Hepatocyte (in vitro differentiated cells): Measurements from ENCODE around the gene GALE.

Experiments
- EZH2 ChIP-seq: fragments of 200-600 bp; sonication (generic); IDR thresholded peaks from 2 replicates; pipeline ENCODE4 v1.6.1; 2016; ENCODE audit warnings: antibody characterized with exemption, mild to moderate bottlenecking, borderline replicate concordance
- TF ChIP-seq, protein P1 (sequence below): fragments of 200-600 bp; sonication (generic); IDR thresholded peaks from 2 replicates; pipeline ENCODE4 v1.5.1; 2016; ENCODE audit warnings: antibody characterized with exemption, mild to moderate bottlenecking; ENCODE audit not compliant: poor library complexity

DNA sequence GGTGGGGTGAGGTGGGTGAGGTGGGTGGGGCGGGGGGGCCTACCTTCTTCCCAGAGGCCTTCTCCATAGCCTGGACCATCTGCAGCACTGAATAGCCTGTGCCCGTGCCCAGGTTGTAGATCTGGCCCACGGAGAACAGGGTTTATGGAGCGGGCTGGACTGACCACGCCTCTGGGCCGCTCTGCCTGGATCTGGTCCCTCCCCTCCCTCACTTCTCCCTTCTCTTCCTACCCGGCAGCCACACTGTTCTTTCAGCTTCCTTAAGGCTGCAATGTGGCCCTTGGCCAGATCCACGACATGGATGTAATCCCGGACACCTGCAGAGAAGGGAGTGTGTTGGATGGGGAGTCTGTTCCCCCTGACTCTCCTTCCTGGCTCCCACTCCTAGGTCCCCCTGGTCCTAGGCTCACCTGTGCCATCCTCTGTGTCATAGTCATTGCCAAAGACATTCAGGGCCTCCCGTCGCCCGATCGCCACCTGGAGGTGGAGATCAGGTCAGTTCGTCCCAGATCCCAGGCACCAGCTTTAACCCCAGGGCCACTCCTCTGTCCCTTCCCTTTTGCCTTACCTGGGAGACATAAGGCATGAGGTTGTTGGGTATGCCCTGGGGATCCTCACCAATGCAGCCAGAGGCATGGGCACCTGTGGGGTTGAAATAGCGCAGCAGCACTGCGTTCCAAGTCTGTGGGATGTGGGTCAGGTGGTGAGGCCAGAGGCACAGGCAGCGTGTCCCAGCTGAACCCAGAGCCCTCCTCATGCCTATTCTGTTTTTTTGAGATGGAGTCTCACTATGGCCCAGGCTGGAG, 3.9 kb downstream of the GALE start:
- TF ChIP-seq, protein P1, sequence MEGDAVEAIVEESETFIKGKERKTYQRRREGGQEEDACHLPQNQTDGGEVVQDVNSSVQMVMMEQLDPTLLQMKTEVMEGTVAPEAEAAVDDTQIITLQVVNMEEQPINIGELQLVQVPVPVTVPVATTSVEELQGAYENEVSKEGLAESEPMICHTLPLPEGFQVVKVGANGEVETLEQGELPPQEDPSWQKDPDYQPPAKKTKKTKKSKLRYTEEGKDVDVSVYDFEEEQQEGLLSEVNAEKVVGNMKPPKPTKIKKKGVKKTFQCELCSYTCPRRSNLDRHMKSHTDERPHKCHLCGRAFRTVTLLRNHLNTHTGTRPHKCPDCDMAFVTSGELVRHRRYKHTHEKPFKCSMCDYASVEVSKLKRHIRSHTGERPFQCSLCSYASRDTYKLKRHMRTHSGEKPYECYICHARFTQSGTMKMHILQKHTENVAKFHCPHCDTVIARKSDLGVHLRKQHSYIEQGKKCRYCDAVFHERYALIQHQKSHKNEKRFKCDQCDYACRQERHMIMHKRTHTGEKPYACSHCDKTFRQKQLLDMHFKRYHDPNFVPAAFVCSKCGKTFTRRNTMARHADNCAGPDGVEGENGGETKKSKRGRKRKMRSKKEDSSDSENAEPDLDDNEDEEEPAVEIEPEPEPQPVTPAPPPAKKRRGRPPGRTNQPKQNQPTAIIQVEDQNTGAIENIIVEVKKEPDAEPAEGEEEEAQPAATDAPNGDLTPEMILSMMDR = no peak
- TF ChIP-seq EZH2 = no peak
